Measurements from ENCODE around the gene MAP3K1.
"Not testable (repeated sequence)": the region's sequence is repeated elsewhere in the genome, so short reads cannot be mapped to it uniquely, and the experiment has no call there.

Gene MAP3K1

DNA sequence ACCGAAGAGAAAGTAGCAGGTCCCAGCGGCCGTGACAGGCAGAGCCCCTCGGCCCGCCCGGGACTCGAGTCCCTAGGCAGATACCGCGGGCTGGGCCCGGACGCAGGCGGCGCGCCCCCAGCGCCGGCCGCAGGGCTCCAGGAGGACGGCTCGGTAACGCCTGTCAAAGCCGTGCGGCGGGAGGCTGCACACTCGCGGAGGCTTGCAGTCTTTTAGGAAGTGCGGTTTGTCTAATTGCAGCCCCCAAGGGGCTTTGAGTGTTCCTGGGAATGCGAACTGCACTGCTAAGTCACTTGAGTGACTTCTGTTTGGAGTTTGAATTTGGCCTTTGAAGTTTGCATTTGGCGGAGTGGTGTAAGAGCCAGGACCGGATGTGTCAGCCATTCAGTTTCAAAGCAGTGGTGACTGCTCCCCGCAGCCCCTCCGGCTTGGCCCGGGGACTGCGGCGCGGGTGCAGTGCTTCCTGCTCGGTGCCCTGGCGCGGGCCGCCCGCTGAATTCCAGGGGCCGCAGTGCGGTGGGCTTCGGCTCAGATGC, 1.3 kb downstream of the MAP3K1 start:
- Histone ChIP-seq H3K9ac (ENCODE audit: low read depth, low read length) (no peak overlapping the region), H3K4me3 (ENCODE audit: low read depth, low read length) (peak overlapping the region; percentile 73), H3K27me3 (ENCODE audit: control insufficient read depth, insufficient read depth, low read length) (peaks cover 32% of the 10 kb centered on the region), H3K9me3 (ENCODE audit: control insufficient read depth, insufficient read depth, low read length) (no peaks in the 10 kb centered on the region), H3K36me3 (ENCODE audit: control insufficient read depth, insufficient read depth, low read length) (no peaks in the 10 kb centered on the region), H3K27ac (ENCODE audit: low read depth, low read length) (peak overlapping the region; percentile 84), H3K4me1 (ENCODE audit: control insufficient read depth, insufficient read depth, low read length) (peaks cover 24% of the 10 kb centered on the region)

DNA sequence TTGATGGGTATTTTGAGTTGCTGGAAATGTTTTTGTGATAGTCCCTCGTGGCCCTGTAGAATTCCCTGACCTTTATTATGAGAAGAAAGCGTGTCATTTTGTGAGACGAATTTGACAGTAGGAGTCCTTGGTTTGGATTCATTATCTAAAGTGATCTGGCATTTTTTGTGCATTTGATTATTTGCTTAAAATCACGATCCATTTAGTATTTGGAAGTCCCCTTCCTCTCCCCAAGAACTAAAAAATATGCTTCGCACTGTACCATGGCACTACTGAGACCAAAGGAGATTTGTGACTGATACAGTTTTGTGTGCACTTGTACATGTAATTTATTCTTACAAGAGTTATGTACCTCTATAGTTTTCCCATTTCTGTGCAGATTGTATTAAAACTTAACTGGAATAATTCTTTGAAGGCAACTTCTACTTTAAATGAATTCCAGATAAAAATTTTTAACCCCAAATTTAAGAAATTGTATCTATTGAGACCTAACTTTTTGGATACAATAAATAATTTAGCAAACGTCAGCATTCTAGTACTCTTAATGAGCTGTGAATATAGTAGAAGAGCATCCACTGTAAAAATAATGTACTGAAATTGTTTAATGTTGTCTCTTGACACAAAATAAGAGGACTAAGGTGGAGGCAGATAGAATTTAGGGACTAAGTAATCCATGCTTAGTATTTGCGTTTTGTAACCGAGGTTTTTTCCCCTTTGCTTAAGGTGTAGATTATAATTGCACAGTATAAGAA, 2.1 kb downstream of the MAP3K1 start:
- no peaks in the 10 kb centered on the region for H3K36me3 ChIP-seq (ENCODE audit: control insufficient read depth, insufficient read depth, low read length)
- peaks cover 24% of the 10 kb centered on the region for H3K4me1 ChIP-seq (ENCODE audit: control insufficient read depth, insufficient read depth, low read length)
- peak overlapping the region; percentile 73 for H3K4me3 ChIP-seq (ENCODE audit: low read depth, low read length)
- H3K9ac ChIP-seq (ENCODE audit: low read depth, low read length), result no peak overlapping the region
- peaks cover 29% of the 10 kb centered on the region for H3K27me3 ChIP-seq (ENCODE audit: control insufficient read depth, insufficient read depth, low read length)
- H3K27ac ChIP-seq (ENCODE audit: low read depth, low read length), result peak overlapping the region; percentile 84
- H3K9me3 ChIP-seq (ENCODE audit: control insufficient read depth, insufficient read depth, low read length), result no peaks in the 10 kb centered on the region

DNA sequence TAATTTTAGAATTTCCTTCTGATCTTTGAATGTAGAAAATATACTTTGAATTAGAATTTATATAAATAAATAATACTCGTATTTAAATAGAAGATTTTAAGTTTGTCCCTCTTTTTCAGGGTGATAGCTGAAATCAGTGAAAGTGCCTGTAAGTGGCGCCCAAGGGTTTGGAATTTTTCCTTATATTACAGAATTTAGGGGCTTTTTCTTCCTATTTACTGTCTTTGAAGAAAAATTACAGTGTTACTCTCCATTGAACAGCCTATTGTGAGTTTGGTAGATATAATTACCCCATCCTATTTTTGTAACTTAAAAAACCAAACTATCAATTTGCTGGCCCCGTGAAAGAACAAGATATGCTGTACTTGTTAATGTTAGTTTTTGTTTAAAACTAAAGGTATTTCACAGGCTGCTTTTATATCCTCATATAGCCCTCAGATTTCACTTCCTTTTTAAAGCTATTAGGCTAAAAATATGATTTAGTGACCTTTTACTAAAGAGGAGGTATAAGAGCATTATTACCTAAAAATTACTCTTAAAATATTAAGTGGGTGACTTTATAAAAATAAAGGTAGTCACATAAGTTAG, 3.2 kb downstream of the MAP3K1 start:
- no peak overlapping the region for H3K9ac ChIP-seq (ENCODE audit: low read depth, low read length)
- no peak overlapping the region for H3K27ac ChIP-seq (ENCODE audit: low read depth, low read length)
- no peaks in the 10 kb centered on the region for H3K9me3 ChIP-seq (ENCODE audit: control insufficient read depth, insufficient read depth, low read length)
- H3K27me3 ChIP-seq (ENCODE audit: control insufficient read depth, insufficient read depth, low read length), result peaks cover 18% of the 10 kb centered on the region
- H3K4me3 ChIP-seq (ENCODE audit: low read depth, low read length), result no peak overlapping the region
- no peaks in the 10 kb centered on the region for H3K36me3 ChIP-seq (ENCODE audit: control insufficient read depth, insufficient read depth, low read length)
- H3K4me1 ChIP-seq (ENCODE audit: control insufficient read depth, insufficient read depth, low read length), result peaks cover 20% of the 10 kb centered on the region

DNA sequence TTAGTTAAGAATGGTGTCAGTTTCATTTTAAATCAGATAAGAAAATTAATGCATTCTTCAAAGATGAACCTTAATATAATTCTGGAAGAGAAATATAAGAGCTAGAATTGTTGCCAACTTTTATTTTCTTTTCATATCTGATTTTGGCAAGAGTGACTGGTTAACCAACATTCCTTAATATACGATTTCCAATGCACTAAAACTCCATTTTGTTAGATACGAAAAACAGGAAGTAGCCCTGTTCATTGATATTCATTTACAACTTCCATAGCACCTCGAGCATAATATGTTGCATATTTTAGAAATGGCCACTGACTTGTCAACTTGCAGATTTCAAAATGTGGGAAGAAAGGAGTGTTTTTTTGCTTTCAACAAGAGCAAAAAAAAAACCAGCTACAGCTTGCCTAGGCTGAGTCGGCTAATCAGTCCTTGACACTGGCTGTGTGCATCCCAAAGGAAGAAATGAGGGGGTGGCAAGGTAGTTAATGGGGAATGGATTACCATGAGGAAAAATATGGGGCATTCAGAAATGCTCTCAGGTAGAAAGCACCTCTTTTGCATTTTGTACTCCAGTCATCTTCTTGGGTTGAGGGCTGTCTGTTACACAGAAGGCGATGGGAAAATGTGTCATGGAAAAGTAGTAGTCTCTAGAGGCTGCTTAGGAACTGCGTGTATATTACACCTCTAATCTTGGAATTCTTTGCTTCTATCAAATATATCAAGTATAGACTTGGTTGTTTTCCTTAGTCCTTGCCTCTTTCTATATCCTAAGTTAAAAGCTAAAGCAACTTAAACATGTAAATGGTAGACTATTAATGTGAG, 3.9 kb downstream of the MAP3K1 start:
- H3K36me3 ChIP-seq (ENCODE audit: control insufficient read depth, insufficient read depth, low read length), result no peaks in the 10 kb centered on the region
- H3K4me3 ChIP-seq (ENCODE audit: low read depth, low read length), result no peak overlapping the region
- peaks cover 12% of the 10 kb centered on the region for H3K27me3 ChIP-seq (ENCODE audit: control insufficient read depth, insufficient read depth, low read length)
- no peaks in the 10 kb centered on the region for H3K9me3 ChIP-seq (ENCODE audit: control insufficient read depth, insufficient read depth, low read length)
- peaks cover 19% of the 10 kb centered on the region for H3K4me1 ChIP-seq (ENCODE audit: control insufficient read depth, insufficient read depth, low read length)
- no peak overlapping the region for H3K27ac ChIP-seq (ENCODE audit: low read depth, low read length)
- no peak overlapping the region for H3K9ac ChIP-seq (ENCODE audit: low read depth, low read length)

DNA sequence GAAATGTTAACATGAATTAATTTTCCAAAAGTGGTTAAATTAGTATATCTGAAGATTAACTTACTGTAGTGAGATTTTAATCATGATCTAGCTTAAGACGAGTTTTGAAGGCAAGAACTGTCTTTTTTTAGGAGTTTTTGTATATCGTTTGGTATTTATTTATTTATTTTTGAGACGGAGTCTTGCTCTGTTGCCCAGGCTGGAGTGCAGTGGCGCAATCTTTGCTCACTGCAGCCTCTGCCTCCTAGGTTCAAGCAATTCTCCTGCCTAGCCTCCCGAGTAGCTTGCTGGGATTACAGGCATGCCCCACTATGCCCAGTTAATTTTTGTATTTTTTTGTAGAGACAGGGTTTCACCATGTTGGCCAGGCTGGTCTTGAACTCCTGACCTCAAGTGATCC, 6.5 kb downstream of the MAP3K1 start:
- H3K36me3 ChIP-seq (ENCODE audit: control insufficient read depth, insufficient read depth, low read length); H3K9ac ChIP-seq (ENCODE audit: low read depth, low read length); H3K27ac ChIP-seq (ENCODE audit: low read depth, low read length); H3K9me3 ChIP-seq (ENCODE audit: control insufficient read depth, insufficient read depth, low read length); H3K4me3 ChIP-seq (ENCODE audit: low read depth, low read length): not testable (repeated sequence)
- Histone ChIP-seq H3K4me1 (ENCODE audit: control insufficient read depth, insufficient read depth, low read length) (peaks cover 26% of the 10 kb centered on the region), H3K27me3 (ENCODE audit: control insufficient read depth, insufficient read depth, low read length) (peaks cover 12% of the 10 kb centered on the region)

GRCh38 chr5:56822981-56823380, 7.6 kb downstream of the MAP3K1 start:
- no peak overlapping the region for H3K9ac ChIP-seq (ENCODE audit: low read depth, low read length)
- H3K9me3 ChIP-seq (ENCODE audit: control insufficient read depth, insufficient read depth, low read length), result no peaks in the 10 kb centered on the region
- no peaks in the 10 kb centered on the region for H3K36me3 ChIP-seq (ENCODE audit: control insufficient read depth, insufficient read depth, low read length)
- H3K27ac ChIP-seq (ENCODE audit: low read depth, low read length), result no peak overlapping the region
- H3K4me1 ChIP-seq (ENCODE audit: control insufficient read depth, insufficient read depth, low read length), result peaks cover 25% of the 10 kb centered on the region
- peaks cover 3% of the 10 kb centered on the region; the same call in 1 of the 2 replicates for H3K27me3 ChIP-seq (ENCODE audit: control insufficient read depth, insufficient read depth, low read length)
- H3K4me3 ChIP-seq (ENCODE audit: low read depth, low read length), result no peak overlapping the region

DNA sequence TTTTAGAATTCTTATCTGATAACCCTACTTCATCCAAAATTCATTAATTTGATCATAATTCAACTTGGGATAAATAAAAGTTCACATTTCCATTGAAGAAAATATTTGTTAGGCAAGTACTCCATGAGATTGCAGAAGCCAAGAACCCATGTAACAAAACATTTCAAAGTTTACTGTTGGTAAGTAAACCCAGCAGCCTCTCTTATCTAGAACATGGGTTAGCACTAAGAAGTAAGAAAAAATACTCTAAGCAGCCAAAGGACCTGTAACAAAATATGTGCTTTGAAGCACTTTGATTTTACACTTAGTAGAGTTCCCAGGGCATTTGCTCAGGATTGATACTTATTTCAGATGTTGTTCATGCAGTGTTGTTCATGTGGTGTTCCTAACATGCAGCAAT, 8.7 kb downstream of the MAP3K1 start:
- no peak overlapping the region for H3K4me3 ChIP-seq (ENCODE audit: low read depth, low read length)
- no peaks in the 10 kb centered on the region for H3K36me3 ChIP-seq (ENCODE audit: control insufficient read depth, insufficient read depth, low read length)
- H3K4me1 ChIP-seq (ENCODE audit: control insufficient read depth, insufficient read depth, low read length), result peaks cover 30% of the 10 kb centered on the region
- H3K27ac ChIP-seq (ENCODE audit: low read depth, low read length), result no peak overlapping the region
- H3K9me3 ChIP-seq (ENCODE audit: control insufficient read depth, insufficient read depth, low read length), result no peaks in the 10 kb centered on the region
- no peak overlapping the region for H3K9ac ChIP-seq (ENCODE audit: low read depth, low read length)
- H3K27me3 ChIP-seq (ENCODE audit: control insufficient read depth, insufficient read depth, low read length), result no peaks in the 10 kb centered on the region

DNA sequence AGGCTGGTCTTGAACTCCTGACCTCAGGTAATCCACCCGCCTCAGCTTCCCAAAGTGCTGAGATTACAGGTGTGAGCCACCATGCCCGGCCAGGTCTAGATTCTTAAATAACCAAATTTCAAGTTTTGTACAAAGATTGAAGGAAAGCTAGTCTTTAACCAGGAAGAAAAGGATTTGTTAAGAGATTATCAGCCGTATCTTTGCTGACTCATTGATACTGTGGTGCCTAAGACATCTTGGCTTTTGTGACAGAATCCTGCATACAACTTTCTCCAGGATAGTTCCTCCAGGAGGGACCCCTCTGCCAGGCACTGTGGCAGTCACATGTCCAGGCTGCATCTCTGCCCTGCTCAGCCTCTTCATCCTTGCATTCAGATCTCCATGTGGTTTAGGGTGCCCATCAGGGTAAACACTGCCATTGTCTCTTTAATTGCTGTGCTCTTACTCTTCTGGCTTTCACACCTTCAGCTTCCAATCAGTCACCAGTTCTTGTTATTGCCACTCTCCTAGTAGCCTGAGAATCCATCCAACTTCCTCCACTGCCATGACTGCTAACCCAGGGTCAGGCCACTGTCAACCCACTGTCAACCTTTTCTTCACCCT, 10.0 kb downstream of the MAP3K1 start:
- H3K27ac ChIP-seq (ENCODE audit: low read depth, low read length), result no peak overlapping the region
- H3K4me3 ChIP-seq (ENCODE audit: low read depth, low read length), result no peak overlapping the region
- H3K4me1 ChIP-seq (ENCODE audit: control insufficient read depth, insufficient read depth, low read length), result peaks cover 25% of the 10 kb centered on the region

DNA sequence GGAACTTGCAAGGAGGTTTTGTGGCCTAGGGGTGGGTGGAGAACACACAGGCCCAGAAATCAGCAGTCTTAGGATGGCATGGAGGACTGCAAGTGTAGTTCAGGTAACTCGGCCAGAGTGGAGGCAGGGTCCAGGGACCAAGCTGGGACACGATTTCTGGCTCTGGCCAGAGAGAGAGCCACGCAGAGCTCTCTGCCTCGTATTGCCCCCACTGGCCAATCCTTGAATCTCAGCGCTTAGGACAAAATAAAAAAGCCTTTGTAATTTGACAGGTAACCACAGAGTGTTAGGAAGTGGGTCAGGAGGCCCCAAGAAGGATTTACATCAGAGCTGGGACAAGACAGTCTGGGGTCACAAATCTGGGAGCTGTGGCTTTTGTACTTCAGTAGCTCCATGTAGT, 11.7 kb downstream of the MAP3K1 start:
- peaks cover 36% of the 10 kb centered on the region for H3K4me1 ChIP-seq (ENCODE audit: control insufficient read depth, insufficient read depth, low read length)
- H3K27me3 ChIP-seq (ENCODE audit: control insufficient read depth, insufficient read depth, low read length), result no peaks in the 10 kb centered on the region
- no peaks in the 10 kb centered on the region for H3K9me3 ChIP-seq (ENCODE audit: control insufficient read depth, insufficient read depth, low read length)
- no peak overlapping the region for H3K9ac ChIP-seq (ENCODE audit: low read depth, low read length)
- H3K4me3 ChIP-seq (ENCODE audit: low read depth, low read length), result no peak overlapping the region
- H3K36me3 ChIP-seq (ENCODE audit: control insufficient read depth, insufficient read depth, low read length), result no peaks in the 10 kb centered on the region
- no peak overlapping the region for H3K27ac ChIP-seq (ENCODE audit: low read depth, low read length)

More for the DNA sequence above, 10.0 kb downstream of the MAP3K1 start:
- H3K27me3 ChIP-seq (ENCODE audit: control insufficient read depth, insufficient read depth, low read length), result no peaks in the 10 kb centered on the region
- H3K36me3 ChIP-seq (ENCODE audit: control insufficient read depth, insufficient read depth, low read length), result no peaks in the 10 kb centered on the region
- H3K9ac ChIP-seq (ENCODE audit: low read depth, low read length), result no peak overlapping the region
- H3K9me3 ChIP-seq (ENCODE audit: control insufficient read depth, insufficient read depth, low read length), result no peaks in the 10 kb centered on the region

DNA sequence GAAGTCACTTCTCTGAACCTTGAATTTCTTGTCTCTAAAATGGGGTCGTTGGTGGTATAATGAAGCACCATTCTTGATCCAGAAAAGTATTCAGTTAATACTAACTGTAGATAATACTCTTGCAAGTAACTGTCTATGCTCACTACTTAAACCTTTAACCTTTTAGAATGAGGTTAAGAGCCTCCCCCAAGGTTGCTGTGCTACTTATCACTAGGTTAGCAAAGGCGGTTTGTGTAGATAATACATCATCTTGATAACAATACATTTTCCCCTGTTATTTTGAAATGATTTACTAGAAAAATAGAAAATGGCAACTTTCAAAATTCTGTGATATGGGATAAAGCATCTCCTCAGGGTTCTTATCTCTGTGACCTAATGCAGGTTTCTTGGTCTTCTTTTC, 12.6 kb downstream of the MAP3K1 start:
- Histone ChIP-seq H3K9ac (ENCODE audit: low read depth, low read length) (no peak overlapping the region), H3K36me3 (ENCODE audit: control insufficient read depth, insufficient read depth, low read length) (no peaks in the 10 kb centered on the region), H3K4me3 (ENCODE audit: low read depth, low read length) (no peak overlapping the region), H3K9me3 (ENCODE audit: control insufficient read depth, insufficient read depth, low read length) (no peaks in the 10 kb centered on the region), H3K4me1 (ENCODE audit: control insufficient read depth, insufficient read depth, low read length) (peaks cover 42% of the 10 kb centered on the region), H3K27ac (ENCODE audit: low read depth, low read length) (no peak overlapping the region), H3K27me3 (ENCODE audit: control insufficient read depth, insufficient read depth, low read length) (no peaks in the 10 kb centered on the region)

Measured in HUES48 (cell line).